ENCODE data around the gene ARHGAP40.

DNA sequence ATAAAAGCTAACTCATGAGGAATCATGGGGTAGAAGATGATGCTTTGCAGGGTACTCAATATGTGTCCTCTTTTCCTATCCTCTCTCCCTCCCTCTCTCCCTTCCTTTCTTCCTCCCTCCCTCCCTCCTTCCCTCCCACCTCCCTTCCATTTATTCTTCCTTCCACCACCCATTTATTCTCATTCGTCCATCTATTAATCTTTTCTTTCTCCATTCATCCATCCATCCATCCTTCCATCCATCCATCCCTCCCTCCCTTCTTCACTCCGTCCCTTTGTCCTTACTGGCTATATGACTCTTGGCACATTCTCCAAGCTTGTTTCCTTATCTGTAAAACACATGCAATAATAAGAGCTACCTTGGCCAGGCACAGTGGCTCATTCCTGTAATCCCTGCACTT, 40.9 kb downstream of the ARHGAP40 start:
- TF ChIP-seq, protein P1, sequence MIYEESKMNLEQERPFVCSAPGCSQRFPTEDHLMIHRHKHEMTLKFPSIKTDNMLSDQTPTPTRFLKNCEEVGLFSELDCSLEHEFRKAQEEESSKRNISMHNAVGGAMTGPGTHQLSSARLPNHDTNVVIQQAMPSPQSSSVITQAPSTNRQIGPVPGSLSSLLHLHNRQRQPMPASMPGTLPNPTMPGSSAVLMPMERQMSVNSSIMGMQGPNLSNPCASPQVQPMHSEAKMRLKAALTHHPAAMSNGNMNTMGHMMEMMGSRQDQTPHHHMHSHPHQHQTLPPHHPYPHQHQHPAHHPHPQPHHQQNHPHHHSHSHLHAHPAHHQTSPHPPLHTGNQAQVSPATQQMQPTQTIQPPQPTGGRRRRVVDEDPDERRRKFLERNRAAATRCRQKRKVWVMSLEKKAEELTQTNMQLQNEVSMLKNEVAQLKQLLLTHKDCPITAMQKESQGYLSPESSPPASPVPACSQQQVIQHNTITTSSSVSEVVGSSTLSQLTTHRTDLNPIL (CRISPR knock-in tag; IDR thresholded peaks at IDR 0.05; ENCODE audit: low read depth): no peak
- TF ChIP-seq ZFP3 (CRISPR knock-in tag; IDR thresholded peaks at IDR 0.05): no peak
